Sigmoid colon (tissue), 4 donors: ENCODE data around the gene VSIG8.

Experiments used
- POLR2A ChIP-seq, 2 donors: fragments of 450-650 bp; IDR thresholded peaks; one replicate each; pipeline ENCODE4 v1.6.1; 2016; ENCODE audit warnings: antibody characterized with exemption in 2 of 2, mild to moderate bottlenecking in 2 of 2, moderate library complexity in 2 of 2
- POLR2AphosphoS5 ChIP-seq, 4 donors: sonication (generic); formaldehyde crosslinking; IDR thresholded peaks; one replicate each; pipeline ENCODE4 v1.6.1; 2017; ENCODE audit warnings: antibody characterized with exemption in 4 of 4

DNA sequence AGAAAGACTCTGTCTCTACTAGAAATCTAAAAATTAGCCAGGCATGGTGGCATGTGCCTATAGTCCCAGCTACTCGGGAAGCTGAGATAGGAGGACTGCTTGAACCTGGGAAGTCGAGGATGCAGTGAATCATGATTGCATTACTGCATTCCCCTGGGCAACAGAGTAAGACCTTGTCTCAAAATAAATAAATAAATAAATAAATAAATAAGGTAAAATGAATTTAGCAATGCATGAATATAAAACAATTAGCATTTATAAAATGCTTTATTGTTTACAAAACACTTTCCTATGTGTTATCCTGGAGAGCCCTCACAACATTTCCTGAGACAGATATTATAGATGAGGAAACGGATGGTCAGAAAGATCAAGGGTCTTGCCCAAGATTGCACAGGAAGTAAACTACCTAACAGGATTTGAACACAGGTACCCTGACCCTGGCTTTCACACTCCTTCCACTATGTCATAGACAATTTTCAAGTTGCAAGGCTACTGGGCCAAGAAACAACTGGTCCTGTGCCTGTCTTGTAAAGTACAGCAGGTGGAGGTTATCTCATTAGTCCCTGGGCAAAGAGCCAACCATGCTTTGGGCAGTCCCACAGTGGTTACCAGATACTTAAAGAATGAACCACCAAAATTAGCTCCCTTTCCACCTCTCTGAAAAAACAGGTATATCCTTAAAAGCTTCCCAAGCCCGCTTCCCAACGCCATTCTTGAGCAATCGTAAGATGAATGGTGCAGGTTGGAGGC lies 15.4 kb upstream of the VSIG8 start:
- no peak for TF ChIP-seq POLR2AphosphoS5 (IDR thresholded peaks at IDR 0.05)
- TF ChIP-seq POLR2A (IDR thresholded peaks at IDR 0.05): no peak
